GM21515 (cell line): ENCODE measurements around the gene SERPINC1.
A peak's percentile ranks its signal among the peaks of the same experiment; 100 is the strongest.
"Not testable (repeated sequence)": the region's sequence is repeated elsewhere in the genome, so short reads cannot be mapped to it uniquely, and the experiment has no call there.

Experiments used
- ATAC-seq: cut with Tn5 transposase; IDR thresholded peaks from one replicate; pipeline ENCODE4 v1.9.1; 2021; ENCODE audit not compliant: unreplicated experiment

SERPINC1 gene

DNA sequence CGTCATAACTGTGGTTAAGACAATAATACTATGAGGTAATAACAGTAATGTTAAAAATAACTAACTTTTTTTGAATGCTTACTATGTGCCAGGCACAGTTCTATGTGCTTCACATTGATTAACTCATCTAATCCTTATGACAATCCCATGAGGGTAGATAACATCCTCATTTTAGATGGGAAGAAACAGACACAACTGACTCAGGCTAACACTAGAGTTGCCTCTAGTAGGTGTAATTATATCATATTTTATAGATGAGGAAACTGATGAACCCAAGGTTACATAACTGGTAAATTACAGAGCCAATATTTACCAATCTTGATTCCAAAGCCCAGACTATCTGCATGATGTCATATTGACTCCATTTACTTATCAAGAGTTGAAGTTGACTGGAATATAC is 23.5 kb downstream of the SERPINC1 start:
- ATAC-seq, result no peak

DNA sequence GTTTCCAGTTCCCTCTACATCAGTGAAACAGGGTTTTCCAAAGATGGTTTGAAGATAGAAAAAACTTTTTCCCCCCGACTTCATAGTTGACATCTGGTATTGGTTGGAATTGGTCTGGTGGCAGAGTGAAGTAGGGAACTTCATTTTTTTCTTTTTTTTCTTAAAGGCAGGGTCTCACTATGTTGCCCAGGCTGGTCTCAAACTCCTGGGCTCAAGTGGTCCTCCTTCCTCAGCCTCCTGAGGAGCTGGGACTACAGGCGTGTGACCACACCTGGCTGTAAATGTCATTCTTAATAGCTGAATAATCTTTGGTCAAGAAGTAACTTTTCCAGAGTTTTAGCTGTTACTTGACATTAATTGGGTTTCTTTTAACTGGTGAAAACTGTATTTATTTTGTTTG is 27.2 kb downstream of the SERPINC1 start:
- no peak for ATAC-seq

DNA sequence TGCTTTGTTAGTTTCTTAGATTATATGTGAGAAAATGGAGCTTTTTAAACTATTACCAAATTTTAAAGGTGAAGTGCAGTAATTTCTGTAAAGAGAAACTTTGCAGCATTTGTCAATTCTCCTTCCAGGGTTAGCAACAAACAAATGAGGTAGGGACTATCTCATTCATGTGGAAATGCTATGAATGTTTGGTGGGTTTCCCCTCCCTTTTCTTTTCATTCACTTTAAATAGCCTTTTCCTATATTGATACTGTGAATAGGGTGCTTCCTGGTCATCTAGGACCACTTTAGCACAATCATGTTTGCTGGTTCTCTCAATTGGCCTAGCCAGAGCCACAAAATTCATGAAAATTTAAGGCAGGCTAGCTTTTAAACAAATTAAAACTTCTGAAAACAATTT is 28.4 kb downstream of the SERPINC1 start:
- ATAC-seq, result no peak

DNA sequence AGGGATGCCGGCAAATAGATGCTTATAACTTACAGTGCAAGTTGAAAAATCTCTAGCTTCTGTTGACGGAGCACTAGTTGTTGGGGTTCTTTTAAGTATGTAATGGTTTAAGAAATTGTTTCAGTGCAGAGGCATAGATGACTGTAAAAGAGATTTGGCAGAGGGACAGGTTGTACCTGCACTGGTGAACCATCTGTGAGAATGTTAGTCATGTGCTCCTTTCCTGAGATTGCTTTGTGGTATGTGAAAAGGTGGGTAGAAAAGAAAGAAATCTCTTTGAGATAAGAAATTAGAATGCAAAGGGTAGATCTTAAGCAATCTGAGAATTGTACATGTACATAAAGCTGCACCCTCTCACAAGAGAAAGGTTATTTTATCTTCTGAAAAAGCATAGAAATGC is 29.5 kb downstream of the SERPINC1 start:
- no peak for ATAC-seq

DNA sequence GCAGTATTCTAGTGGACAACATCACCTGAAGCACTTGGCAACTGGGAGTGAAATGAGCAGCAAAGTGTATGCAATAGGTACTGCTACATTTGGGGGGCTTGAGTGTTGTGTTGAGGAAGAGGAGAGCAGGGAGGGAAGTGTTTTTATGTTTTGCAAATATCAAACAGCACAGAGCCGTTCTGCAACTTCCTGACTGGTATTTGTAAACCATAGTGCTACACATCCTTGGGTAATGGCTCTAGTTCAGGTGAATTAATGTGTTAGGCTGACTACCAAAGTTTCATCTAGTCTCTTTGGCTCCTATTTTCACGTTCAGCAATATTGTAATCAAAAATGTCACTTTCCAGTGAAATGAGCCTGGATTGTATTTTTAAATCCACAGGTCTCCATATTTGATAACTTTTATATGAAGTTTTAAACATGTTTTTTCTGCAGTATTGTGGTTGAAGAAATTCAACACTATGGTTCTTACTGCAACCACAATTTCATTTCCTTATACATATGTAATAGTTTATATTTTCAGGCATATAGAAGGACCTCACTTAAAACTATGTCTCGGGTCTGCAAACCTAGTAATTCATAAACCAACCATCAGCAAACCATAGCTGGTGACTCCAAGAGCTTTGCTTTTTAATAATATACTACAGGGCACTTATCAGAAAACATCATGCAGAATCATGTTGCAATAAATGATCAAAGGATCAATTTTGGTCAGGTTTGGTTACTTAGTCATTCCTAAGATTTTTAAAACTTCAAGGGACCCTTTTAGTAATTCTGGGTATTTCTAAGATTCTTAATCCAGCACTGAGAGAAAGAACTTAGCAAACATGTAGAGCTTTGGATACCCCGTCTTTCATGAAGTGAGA is 30.1 kb downstream of the SERPINC1 start:
- ATAC-seq, result no peak

DNA sequence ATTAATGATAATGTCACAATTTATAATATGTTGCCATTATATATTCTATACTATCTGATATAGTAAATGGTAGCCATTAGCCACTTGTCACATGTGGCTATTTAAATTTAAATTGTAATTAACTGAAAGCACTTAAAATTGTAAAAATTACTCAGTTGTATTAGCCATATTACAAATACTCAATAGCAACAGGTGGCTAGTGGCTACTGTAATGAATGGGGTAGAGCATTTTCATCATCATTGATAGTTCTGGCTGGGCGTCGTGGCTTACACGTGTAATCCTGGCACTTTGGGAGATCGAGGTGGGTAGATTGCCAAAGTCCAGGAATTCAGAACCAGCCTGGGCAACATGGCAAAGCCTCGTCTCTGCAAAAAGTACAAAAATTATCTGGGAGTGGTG is 32.4 kb downstream of the SERPINC1 start:
- ATAC-seq, result no peak

DNA sequence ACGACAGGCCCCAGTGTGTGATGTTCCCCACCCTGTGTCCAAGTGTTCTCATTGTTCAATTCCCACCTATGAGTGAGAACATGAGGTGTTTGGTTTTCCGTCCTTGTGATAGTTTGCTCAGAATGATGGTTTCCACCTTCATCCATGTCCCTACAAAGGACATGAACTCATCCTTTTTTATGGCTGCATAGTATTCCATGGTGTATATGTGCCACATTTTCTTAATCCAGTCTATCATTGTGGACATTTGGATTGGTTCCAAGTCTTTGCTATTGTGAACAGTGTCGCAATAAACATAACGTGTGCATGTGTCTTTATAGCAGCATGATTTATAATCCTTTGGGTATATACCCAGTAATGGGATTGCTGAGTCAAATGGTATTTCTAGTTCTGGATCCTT is 36.0 kb downstream of the SERPINC1 start:
- not testable (repeated sequence) for ATAC-seq

DNA sequence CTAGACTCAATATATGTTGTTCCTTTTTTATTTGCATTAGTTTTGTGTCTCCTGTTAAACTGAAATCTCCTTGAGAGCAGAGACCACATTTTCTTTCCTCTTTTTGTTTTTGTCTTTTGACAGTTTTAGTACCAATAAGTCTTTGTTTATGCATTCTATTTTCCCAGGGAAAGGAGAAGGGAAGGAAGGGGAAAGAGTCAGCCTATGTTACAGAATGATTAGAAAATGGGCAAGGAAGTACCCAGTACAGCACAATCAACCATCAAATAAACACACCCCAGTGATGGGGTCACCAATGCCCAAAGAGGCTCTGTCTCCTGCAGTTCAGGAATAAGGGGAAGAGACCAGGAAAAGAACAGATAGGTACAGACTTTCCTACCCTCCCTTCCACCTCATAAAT is 38.9 kb downstream of the SERPINC1 start:
- no peak for ATAC-seq

DNA sequence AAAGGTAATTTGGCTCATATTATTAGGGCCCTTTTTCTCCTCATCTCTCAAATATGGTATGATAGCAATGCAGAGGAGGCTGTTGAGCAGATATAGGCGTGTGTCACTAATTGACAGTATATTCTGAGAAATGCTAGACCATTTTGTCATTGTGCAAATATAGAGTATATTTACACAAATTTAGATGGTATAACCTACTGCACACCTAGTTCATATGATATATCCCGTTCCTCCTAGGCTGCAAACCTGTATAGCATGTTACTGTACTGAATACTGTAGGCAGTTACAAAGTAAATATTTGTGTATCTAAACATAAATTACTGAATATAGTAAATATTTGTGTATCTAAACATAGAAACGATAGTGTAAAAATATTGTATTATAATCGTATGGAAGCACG is 40.4 kb downstream of the SERPINC1 start:
- ATAC-seq, result no peak

DNA sequence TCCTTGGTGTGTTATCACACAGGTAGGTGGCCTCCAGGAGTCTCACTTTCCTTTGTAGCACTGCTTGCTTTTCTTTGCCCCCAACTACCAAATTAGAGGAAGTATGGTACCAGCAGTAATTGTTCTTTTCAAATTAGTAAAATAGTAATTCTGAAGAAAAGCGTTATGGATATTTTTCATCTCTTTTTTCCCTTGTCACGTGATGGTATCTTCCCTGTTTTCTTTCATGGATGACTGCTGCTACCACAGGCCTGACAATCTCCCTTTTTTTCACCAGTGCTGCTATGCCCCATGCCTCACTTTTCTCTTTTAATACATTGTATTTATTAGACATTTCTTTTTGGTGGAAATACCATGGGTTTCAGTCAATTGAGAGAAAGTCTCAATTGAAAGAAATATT is 45.6 kb downstream of the SERPINC1 start:
- no peak for ATAC-seq

DNA sequence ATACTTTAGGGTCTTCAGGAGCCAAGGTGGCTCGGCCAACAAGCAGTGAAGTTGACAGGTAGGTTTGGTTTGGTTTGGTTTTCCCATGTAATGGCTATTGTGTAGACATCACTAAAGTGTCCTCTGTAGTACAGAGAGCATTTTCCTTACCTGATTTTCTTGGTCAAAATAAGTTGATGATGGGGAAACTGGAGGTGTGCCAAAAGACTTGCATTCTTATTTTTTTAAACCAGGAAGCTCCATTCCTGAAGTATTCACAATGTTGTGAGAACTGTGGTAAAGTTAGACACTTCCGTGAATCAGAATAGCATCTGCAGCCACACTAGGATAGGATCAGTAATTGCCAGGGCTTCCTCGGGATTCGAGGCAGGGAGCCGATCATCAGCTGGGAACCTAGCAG is 46.0 kb downstream of the SERPINC1 start:
- no peak for ATAC-seq

DNA sequence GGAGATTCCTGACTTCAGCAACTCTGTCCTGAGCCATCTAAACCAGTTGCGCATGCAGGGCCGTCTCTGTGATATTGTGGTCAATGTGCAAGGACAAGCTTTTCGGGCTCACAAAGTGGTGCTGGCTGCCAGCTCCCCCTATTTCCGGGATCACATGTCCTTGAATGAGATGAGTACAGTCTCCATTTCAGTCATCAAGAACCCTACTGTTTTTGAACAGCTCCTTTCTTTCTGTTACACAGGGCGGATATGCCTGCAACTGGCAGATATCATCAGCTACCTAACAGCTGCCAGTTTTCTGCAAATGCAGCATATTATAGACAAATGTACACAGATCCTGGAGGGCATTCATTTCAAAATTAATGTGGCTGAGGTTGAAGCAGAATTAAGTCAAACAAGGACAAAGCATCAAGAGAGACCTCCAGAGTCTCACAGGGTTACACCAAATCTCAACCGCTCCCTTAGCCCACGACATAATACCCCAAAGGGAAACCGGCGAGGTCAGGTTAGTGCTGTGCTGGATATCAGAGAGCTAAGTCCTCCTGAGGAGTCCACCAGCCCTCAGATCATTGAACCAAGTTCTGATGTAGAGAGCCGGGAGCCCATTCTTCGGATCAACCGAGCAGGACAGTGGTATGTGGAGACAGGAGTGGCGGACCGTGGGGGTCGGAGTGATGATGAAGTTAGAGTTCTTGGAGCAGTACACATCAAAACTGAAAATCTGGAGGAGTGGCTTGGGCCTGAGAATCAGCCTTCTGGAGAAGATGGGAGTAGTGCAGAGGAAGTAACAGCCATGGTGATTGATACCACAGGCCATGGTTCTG is 46.7 kb downstream of the SERPINC1 start:
- no peak for ATAC-seq

DNA sequence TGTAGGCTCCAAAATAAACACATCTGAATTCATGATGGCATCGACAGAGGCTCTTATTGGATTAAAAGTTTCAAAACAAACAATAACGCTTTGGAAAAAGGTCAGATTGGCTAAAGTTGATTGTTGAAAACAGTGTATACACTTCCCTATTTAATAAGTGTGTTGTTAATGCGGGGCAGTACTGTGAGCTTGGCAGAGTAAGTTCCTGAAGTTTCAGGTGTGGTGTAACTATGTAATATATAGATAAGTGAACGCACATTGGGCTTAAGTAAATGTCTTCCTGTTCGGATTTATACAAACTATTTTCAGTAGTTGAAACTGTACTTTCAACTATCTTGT is 48.1 kb downstream of the SERPINC1 start:
- no peak for ATAC-seq

DNA sequence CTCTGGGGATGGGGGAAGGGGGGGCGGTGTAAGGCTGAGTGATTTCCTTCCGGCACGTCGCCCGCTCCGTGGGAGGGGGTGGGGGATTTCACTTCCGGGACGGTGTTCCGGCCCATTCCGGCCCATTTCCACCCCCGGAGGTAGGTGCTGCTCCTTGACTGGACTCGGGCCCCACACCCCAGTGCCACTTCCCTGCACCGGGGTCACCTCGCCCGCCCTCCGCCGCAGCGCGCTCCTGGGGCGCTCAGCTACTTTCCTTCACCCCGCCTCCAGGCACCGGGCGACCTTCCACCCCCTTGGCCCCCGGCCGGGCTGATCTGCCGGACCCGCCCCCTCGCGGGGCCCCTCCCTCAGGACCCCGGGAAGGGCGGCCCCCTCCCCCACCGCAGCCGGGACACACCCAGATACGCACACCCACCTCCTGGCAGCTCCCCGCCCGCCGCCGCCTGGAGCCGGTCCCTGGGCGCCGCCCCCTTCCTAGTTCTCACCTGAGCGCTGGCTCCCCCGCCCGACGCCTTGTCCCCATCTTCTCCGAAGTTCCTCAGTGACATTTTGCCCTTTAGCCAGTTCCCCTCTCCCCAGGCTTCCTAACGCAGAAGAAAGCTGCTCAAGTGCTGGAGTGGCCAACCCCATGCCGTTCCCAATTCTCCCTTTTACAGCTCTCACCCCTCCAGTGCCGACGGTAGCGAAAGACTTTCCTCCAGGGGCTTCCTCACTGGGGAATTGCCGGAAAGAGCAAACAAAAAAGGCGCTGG is 48.7 kb downstream of the SERPINC1 start, which contains the start of gene ZBTB37:
Gene ZBTB37 (plus strand): TSS at position 115 of the 755 bp plus-strand sequence. CDS start 1,846 bp downstream, outside the sequence.
- ATAC-seq, result peak; percentile 53

DNA sequence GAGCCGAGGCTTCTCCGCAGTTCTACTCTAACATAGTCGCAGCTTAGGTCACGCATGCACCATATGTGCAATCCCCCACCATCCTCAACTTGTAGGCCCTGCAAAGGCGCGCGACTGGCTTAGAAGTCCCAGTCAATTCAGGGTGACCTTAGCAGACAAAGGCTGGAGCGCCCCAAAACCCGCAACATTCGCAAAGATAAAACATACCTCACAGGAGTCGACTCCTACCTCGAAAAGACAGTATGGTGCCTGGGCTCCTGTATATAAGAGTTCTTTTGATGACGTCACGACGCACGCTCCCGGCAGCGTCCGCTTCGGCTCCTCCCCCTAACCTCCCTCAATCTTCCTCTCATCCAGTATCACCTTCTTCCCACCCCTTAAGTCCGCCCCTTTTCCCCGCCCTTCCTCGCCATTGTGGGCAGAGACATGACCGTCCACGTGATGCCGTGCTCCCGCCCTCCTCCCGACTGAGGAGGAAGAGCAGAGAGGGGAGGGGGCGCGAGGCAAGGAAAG is 49.3 kb downstream of the SERPINC1 start, which contains the start of gene GAS5:
Gene GAS5 (minus strand): TSS at position 237 of the 513 bp plus-strand sequence.
- ATAC-seq, result peak; percentile 65

DNA sequence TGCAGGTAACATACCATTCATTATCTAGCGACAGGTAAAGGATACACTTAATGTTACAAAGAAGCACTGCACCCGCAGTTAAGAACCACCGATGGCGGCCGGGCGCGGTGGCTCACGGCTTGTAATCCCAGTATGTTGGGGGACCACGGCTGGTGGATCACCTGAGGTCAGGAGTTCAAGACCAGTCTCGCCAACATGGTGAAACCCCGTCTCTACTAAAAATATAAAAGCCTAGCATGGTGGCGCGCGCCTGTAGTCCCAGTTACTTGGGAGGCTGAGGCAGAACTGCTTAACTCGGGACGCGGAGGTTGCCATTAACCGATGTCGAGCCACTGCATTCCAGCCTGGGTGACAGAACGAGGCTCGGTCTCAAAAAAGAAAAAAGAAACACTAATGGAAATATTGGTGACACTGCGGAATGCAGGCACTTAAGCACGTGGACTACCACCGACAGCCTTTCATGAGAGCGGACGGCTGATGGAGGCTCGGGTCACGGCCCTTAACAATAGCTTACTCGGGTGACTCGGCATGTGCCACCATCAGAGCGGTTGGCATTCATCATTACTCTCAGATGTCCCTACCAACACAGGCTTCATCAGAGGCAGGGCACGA is 49.9 kb downstream of the SERPINC1 start:
- ATAC-seq, result no peak

DNA sequence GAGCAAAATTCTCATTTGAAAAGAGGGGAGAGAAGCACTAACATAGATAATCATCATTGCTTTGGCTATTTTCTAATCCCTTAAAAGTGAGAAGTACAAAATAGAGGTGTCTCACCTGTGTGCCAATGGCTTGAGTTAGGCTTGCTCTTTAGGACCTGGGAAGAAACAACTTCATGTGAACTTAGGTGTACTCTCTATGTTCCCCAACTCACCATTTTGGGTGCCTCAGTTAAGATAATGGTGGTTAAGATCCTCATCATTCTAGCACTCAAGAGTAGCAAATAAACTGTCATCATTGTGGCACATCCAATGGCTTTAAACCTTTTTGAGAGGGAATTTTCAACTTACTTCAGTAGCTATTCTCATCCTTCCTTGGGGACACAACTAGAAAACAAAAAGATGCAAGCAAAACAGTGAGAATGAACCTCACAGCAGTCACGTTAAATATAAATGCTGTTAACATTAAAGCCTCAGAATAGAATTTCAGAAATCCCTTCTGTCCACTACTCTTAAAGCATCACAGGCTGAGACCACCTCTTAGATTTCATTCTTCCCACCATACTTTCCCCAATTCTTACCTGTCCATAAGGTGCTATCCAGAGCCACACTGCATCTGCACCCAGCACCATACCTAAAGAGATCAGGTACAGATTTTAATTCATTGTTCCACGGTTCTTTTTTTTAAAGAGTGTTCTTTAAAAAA is 50.6 kb downstream of the SERPINC1 start:
- ATAC-seq, result no peak

DNA sequence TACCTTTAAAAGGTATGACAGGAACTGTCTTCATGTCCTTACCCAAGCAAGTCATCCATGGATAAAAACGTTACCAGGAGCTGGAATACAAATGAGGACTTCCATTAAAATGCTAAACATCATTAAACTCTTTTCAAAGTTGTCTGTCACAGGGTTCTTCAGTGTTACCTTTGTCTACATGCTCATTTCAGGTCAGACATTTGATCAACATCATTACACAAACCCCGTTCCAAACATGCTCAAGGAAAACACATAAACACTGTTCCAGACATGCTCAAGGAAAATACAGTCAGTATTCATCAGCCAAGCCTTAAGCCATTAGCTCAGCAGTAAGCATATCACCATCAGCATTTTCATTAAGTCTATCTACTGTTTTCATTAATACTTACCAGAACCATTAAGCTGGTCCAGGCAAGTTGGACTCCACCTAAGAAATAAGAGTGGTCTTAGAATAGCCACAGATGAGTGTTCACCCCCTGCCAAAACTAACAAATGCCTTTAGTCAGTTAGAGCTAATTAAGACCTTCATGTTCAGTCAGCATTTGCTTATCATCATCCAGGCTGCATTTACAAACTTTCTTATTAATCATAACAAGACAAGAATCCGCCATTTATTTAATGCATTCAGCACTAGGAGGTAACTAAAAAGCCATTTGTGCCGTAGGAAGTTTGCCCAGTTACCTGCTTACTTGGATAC is 51.5 kb downstream of the SERPINC1 start:
- no peak for ATAC-seq

DNA sequence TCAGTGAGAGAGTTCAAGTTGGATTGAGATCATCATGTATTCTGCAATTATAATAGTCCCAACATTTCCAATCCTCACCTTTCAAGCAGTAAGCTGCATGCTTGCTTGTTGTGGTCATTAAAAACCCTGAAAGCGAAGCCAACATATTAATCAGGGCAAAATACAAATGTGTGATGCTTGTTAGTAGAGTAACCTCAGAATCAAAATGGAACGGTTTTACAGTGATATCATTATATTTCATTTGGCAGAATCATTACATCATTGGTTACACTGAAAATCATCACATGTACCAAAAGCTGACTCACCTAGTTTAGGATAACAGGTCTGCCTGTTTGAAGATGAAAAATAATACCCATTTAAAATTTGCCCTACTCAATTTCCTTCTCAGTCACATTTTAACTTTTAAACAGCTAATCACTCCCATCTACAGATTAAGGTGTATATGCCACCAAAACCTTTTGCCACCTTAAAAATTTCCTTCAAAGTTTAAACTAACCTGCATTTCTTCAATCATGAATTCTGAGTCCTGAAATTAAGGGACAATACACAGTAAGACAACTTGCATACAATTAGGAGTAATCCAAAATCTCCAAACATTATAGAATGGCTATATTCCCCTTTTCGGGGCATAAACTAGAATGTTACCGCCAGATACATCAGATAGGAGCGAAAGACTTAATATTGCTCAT is 52.8 kb downstream of the SERPINC1 start:
- no peak for ATAC-seq
